Naive thymus-derived CD8-positive, alpha-beta T cell (primary cell): ENCODE measurements around the gene ADARB1. TPM values are rescaled to one million over a fixed set of nuclear protein-coding genes. Genes with fewer than 3 reads are reported as not detected.

Experiments used
- ATAC-seq, 2 donors: fragments of 150-1000 bp; cut with Tn5 transposase in 1 of 2; sonication (Bioruptor Pico), chemical (Tn5 transposase) in 1 of 2; 1 replicate in 1 of 2; 2 replicates in 1 of 2; pipeline ENCODE4 v1.10.0; 2021; ENCODE audit warnings: mild to moderate bottlenecking in 2 of 2, moderate library complexity in 2 of 2
- POLR2A ChIA-PET: fragments of 350-600 bp; sonication (Branson Sonifier 250); formaldehyde crosslinking; loops from one replicate; lab custom pipeline; 2021; ENCODE audit warnings: antibody characterized with exemption; lab: Charles Lee
- DNase-seq, 10 donors: peaks; one replicate each; pipeline versions ENCODE4 v3.0.0 to v3.0.0-alpha.2; 2020 to 2022
- H3K27ac Mint-ChIP-seq, 10 donors: one replicate each; pipeline ENCODE4 v1.8.0; 2020 to 2022; ENCODE audit warnings: mild to moderate bottlenecking in 10 of 10, mixed read lengths in 10 of 10, moderate library complexity in 4 of 10, inconsistent platforms in 1 of 10
- H3K27me3 Mint-ChIP-seq, 5 donors: one replicate each; pipeline ENCODE4 v1.8.0; 2021 to 2022; ENCODE audit warnings: mixed read lengths in 5 of 5
- H3K36me3 Mint-ChIP-seq, 3 donors: one replicate each; pipeline ENCODE4 v1.8.0; 2020 to 2022; ENCODE audit warnings: mixed read lengths in 3 of 3, mild to moderate bottlenecking in 2 of 3, inconsistent platforms in 1 of 3
- H3K4me1 Mint-ChIP-seq, 4 donors: one replicate each; pipeline ENCODE4 v1.8.0; 2021 to 2022; ENCODE audit warnings: mixed read lengths in 4 of 4
- H3K4me3 Mint-ChIP-seq, 10 donors: one replicate each; pipeline ENCODE4 v1.8.0; 2020 to 2022; ENCODE audit warnings: mild to moderate bottlenecking in 10 of 10, mixed read lengths in 10 of 10, moderate library complexity in 6 of 10, inconsistent platforms in 1 of 10
- H3K9me3 Mint-ChIP-seq, 9 donors: one replicate each; pipeline ENCODE4 v1.8.0; 2020 to 2022; ENCODE audit warnings: mixed read lengths in 9 of 9, mild to moderate bottlenecking in 3 of 9, inconsistent platforms in 1 of 9, moderate library complexity in 1 of 9
- polyA plus RNA-seq, 3 donors: library from polyadenylated mRNA; unstranded; fragments of 300-500 nt; fragmentation: Illumina TruSeq; gene quantifications; one replicate each; pipeline ENCODE4 v1.2.3, GENCODE V29; 2021
- total RNA-seq, 8 experiments: library from RNA in 2 of 8; stranded (reverse) in 2 of 8; gene quantifications; one replicate each; pipeline ENCODE4 v1.2.3 and lab custom pipeline; 2021 to 2026

Gene ADARB1
- total and polyA plus RNA-seq, 5 experiments from 2014 or later, result 2.9 to 36.9 (median 7.7) TPM

- peaks cover 0 to 9% (median 0%) of the 10 kb centered on the region in 3 donors for H3K36me3 Mint-ChIP-seq
- H3K4me1 Mint-ChIP-seq, result peaks cover 0 to 8% (median 1%) of the 10 kb centered on the region in 4 donors
- H3K4me3 Mint-ChIP-seq, result no peak overlapping the region
- DNase-seq, result no peak
- POLR2A ChIA-PET, result no interaction called here
- peaks cover under 1 to 14% (median 4%) of the 10 kb centered on the region in 9 donors for H3K9me3 Mint-ChIP-seq
- H3K27me3 Mint-ChIP-seq, result peaks cover 1 to 13% (median 10%) of the 10 kb centered on the region in 5 donors
- no peak for ATAC-seq
- peak overlapping the region in 3 of 10 donors; percentile 5 to 83 (median 30) for H3K27ac Mint-ChIP-seq
These were observed 32.3 kb upstream of the ADARB1 start for GRCh38 chr21:45041984-45042663.

GRCh38 chr21:45042664-45043161 lies 31.7 kb upstream of the ADARB1 start:
- Mint-ChIP-seq H3K4me1 (peaks cover 0 to 8% (median 1%) of the 10 kb centered on the region in 4 donors), H3K4me3 (no peak overlapping the region), H3K36me3 (peaks cover 0 to 14% (median 2%) of the 10 kb centered on the region in 3 donors), H3K27ac (no peak overlapping the region), H3K9me3 (peaks cover 5 to 18% (median 9%) of the 10 kb centered on the region in 9 donors), H3K27me3 (peaks cover 2 to 13% (median 10%) of the 10 kb centered on the region in 5 donors)
- DNase-seq (no peak), ATAC-seq (no peak)
- POLR2A ChIA-PET, result no interaction called here

DNA sequence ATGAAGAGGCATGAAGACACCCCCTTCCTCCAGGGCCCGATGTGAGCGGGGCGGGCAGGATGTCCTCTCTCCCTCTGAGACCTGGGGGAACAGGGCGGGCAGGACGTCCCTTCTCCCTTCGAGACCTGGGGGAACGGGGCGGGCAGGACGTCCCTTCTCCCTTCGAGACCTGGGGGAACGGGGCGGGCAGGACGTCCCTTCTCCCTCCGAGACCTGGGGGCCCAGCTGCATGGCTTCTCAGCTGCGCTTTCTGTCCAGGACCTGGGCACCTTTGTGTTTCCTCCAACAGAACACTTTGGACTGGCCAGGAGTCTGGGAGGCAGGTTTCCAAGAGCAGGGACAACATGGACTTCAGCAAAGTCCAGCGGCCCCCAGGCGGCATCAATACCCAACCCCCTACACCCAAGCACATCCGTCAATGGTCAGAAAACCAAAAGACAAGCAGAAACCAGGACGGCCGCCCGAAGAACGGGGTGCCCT lies 30.8 kb upstream of the ADARB1 start:
- H3K27me3 Mint-ChIP-seq, result peaks cover 2 to 13% (median 10%) of the 10 kb centered on the region in 5 donors

GRCh38 chr21:45045481-45045880 lies 28.9 kb upstream of the ADARB1 start:
- Mint-ChIP-seq H3K4me1 (peaks cover 0 to 6% (median 0%) of the 10 kb centered on the region in 4 donors), H3K9me3 (peaks cover 5 to 24% (median 10%) of the 10 kb centered on the region in 9 donors), H3K36me3 (peaks cover 0 to 14% (median 2%) of the 10 kb centered on the region in 3 donors), H3K27ac (no peak overlapping the region), H3K4me3 (no peak overlapping the region), H3K27me3 (peaks cover 1 to 13% (median 10%) of the 10 kb centered on the region in 5 donors)
- POLR2A ChIA-PET, result no interaction called here
- DNase-seq, result no peak
- no peak for ATAC-seq

More for the DNA sequence above, 30.8 kb upstream of the ADARB1 start:
- no peak for DNase-seq
- H3K4me1 Mint-ChIP-seq, result peaks cover 0 to 6% (median 1%) of the 10 kb centered on the region in 4 donors
- H3K9me3 Mint-ChIP-seq, result peaks cover 5 to 24% (median 10%) of the 10 kb centered on the region in 9 donors
- H3K27ac Mint-ChIP-seq, result no peak overlapping the region
- no peak for ATAC-seq
- POLR2A ChIA-PET, result no interaction called here
- H3K36me3 Mint-ChIP-seq, result peaks cover 0 to 14% (median 2%) of the 10 kb centered on the region in 3 donors
- H3K4me3 Mint-ChIP-seq, result no peak overlapping the region

DNA sequence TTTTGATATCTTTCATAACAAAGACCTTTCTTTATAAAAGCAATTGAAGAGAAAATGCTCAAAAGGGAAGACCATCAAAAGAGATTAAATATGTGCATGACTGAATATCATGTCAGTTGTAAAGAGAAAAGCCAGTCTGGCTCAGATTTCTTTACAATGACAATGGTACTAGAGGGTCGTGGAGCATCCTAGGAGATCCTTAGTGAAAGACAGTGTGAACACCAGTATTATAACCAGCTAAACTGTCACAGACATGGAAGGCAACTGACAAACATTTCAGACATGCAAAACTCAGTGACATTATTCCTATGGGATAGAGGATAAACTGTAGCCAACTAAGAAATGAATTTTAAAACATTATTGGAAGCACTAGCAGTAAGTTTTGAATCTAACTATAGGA lies 27.1 kb upstream of the ADARB1 start:
- H3K36me3 Mint-ChIP-seq, result peaks cover 0 to 14% (median 2%) of the 10 kb centered on the region in 3 donors
- no peak for DNase-seq
- H3K9me3 Mint-ChIP-seq, result peaks cover 5 to 24% (median 10%) of the 10 kb centered on the region in 9 donors
- peaks cover 0 to 2% (median 0%) of the 10 kb centered on the region in 4 donors for H3K4me1 Mint-ChIP-seq
- ATAC-seq, result no peak
- no peak overlapping the region for H3K4me3 Mint-ChIP-seq
- peaks cover 1 to 11% (median 6%) of the 10 kb centered on the region in 5 donors for H3K27me3 Mint-ChIP-seq
- POLR2A ChIA-PET, result no interaction called here
- no peak overlapping the region for H3K27ac Mint-ChIP-seq

DNA sequence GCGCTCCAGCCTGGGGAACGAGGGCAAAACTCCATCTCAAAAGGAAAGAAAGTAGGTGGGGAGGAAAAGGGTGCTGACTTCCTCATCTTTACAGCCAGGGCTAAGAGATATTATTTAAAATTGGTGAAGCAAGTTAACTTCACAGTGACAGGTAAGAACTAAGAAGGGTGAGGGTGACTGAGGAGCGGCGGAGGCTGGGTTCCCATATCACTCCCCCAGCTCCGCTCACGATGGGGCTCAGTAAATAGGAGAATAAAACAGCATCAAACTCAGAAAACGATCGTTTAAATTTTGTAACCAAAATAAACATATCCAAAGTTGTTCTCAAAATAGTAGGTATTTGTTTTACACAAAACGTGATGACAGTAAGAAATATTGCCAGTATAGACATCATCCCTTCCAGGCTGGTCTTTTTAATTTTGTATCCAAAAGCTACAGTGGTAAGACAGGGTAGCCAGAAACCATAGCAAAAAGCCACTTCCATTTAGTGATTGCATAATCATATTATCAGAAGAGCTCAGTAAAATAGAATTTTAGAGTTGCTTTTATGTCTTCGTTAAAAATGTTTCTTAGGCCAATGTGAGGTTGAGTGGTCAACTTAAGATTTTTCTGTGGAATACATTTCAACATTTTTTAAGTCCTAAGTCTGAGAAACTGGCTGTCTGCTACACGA lies 26.2 kb upstream of the ADARB1 start:
- no peaks in the 10 kb centered on the region for H3K4me1 Mint-ChIP-seq
- ATAC-seq (no peak), DNase-seq (no peak)
- POLR2A ChIA-PET, result no interaction called here
- H3K36me3 Mint-ChIP-seq, result peaks cover 0 to 14% (median 2%) of the 10 kb centered on the region in 3 donors
- peaks cover 5 to 24% (median 10%) of the 10 kb centered on the region in 9 donors for H3K9me3 Mint-ChIP-seq
- no peak overlapping the region for H3K27ac Mint-ChIP-seq
- H3K4me3 Mint-ChIP-seq, result peak overlapping the region in 1 of 10 donors; percentile 38
- peaks cover 3 to 12% (median 7%) of the 10 kb centered on the region in 5 donors for H3K27me3 Mint-ChIP-seq

DNA sequence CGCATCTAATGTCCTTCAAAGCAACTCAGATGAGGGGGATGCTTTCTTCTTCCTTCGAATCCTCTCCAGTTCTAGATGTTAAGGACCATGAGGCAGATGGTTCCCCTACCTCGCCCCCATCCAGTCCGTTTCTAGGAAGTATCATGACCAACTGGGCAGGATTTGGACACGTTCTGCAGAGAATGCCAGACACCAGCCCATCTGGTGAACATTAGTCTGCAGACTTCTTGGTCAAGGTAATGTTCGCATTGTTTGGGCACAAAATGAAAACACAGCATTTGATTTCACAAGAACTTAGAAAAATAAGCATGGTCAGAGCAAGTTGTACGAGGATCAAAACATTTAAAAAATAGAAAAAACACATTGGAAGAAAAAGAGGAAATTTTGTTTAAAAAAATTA lies 25.4 kb upstream of the ADARB1 start:
- POLR2A ChIA-PET, result no interaction called here
- Mint-ChIP-seq H3K27me3 (peaks cover 3 to 17% (median 12%) of the 10 kb centered on the region in 5 donors), H3K4me3 (no peak overlapping the region), H3K4me1 (no peaks in the 10 kb centered on the region), H3K27ac (no peak overlapping the region), H3K36me3 (peaks cover 0 to 14% (median 2%) of the 10 kb centered on the region in 3 donors), H3K9me3 (peaks cover 5 to 24% (median 10%) of the 10 kb centered on the region in 9 donors)
- DNase-seq, result no peak
- ATAC-seq, result no peak

DNA sequence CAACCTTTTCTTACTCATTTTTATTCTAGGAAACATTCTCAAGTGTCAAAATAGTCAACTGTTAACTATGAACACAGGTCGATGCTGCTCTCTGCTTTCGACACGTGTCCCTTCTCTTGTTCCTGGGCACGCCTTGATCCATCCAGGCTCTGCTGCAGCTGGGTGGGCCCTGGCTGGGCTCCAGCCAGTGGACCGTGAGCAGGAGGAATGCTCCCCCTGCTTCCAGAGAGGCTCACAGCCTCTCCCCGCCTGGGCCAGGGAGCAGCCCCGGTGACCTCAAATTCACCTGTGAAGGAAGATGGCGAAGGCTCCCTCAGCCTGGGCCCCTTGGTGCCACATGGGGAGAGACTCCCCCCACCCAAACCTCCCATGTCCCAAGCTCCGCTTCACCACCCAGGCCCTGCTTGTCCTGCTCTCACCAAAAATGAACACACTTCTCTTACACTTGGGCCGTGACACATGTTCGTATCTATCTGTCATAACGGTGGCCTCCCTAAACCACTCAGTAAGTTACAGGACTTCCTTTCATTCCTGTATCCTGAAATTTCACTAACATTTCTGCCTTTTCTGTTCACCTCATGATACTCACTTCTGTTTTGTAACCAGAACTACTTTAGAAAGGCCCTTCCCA lies 24.6 kb upstream of the ADARB1 start:
- POLR2A ChIA-PET, result no interaction called here
- no peak overlapping the region for H3K4me3 Mint-ChIP-seq
- peak overlapping the region in 1 of 10 donors; percentile 16 for H3K27ac Mint-ChIP-seq
- peaks cover 3 to 22% (median 14%) of the 10 kb centered on the region in 5 donors for H3K27me3 Mint-ChIP-seq
- H3K36me3 Mint-ChIP-seq, result peaks cover 0 to 14% (median 2%) of the 10 kb centered on the region in 3 donors
- H3K9me3 Mint-ChIP-seq, result peaks cover 5 to 24% (median 10%) of the 10 kb centered on the region in 9 donors
- DNase-seq (no peak), ATAC-seq (no peak)
- no peaks in the 10 kb centered on the region for H3K4me1 Mint-ChIP-seq

DNA sequence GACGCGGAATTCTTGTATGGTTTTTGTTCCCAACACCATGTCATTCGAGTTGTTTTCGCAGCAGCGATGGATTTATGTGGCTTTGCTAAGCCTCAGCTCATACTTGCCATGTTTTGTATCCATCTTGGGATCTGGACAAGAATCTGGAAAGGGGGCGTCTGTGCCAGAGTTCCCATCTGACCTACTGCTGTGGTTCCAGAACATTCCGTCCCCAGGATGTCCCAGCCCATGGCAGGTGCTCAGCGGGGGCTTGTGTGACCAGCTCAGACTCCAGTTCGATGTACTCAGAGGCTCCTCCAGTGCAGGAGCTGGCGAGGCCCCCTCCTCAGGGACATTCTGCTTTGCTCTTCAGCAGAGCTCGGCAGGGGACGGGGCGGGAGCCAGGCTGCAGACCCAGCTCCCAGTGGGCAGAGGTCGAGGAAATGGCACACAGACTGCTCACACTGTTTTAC lies 24.0 kb upstream of the ADARB1 start:
- POLR2A ChIA-PET, result no interaction called here
- Mint-ChIP-seq H3K27ac (no peak overlapping the region), H3K9me3 (peaks cover 5 to 24% (median 10%) of the 10 kb centered on the region in 9 donors), H3K4me3 (no peak overlapping the region), H3K27me3 (peaks cover 3 to 23% (median 15%) of the 10 kb centered on the region in 5 donors), H3K4me1 (no peaks in the 10 kb centered on the region), H3K36me3 (peaks cover 0 to 14% (median 2%) of the 10 kb centered on the region in 3 donors)
- ATAC-seq (no peak), DNase-seq (no peak)

DNA sequence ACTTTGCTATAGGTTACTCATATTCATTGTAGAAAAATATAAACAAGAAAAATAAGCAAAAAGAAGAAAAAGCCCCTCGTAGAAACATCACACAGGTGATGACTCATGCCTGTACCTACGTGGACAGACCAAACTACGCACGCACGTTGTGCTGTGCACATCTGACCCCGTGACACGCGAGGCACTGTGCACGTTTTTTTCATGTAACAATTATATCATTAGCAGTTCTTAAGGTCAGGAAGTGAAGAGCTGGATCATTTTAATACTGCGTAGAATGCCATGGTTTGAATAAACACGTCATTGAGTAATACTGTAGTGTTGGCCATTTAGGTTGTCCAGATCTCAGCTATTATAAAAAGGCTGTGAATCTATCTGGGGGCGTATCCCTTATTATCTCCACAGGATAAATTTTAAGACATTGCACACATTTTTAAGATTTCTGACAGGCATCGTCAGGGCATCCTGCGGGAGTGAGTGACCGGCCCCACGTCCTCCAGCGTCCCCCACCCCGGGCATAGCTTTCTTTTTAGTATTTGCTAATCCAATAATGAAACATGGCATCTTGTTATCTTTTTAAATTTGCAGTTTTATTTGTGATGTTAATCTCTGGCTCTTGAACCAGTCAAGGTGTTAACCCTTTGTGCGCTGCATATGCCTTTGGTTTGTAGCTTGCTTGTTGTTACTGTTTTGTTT lies 23.4 kb upstream of the ADARB1 start:
- Mint-ChIP-seq H3K9me3 (peaks cover 5 to 24% (median 10%) of the 10 kb centered on the region in 9 donors), H3K27me3 (peaks cover 3 to 26% (median 15%) of the 10 kb centered on the region in 5 donors), H3K27ac (peak overlapping the region in 1 of 10 donors; percentile 41), H3K36me3 (peaks cover 0 to 14% (median 2%) of the 10 kb centered on the region in 3 donors), H3K4me1 (no peaks in the 10 kb centered on the region), H3K4me3 (no peak overlapping the region)
- POLR2A ChIA-PET, result no interaction called here
- DNase-seq (no peak), ATAC-seq (no peak)

DNA sequence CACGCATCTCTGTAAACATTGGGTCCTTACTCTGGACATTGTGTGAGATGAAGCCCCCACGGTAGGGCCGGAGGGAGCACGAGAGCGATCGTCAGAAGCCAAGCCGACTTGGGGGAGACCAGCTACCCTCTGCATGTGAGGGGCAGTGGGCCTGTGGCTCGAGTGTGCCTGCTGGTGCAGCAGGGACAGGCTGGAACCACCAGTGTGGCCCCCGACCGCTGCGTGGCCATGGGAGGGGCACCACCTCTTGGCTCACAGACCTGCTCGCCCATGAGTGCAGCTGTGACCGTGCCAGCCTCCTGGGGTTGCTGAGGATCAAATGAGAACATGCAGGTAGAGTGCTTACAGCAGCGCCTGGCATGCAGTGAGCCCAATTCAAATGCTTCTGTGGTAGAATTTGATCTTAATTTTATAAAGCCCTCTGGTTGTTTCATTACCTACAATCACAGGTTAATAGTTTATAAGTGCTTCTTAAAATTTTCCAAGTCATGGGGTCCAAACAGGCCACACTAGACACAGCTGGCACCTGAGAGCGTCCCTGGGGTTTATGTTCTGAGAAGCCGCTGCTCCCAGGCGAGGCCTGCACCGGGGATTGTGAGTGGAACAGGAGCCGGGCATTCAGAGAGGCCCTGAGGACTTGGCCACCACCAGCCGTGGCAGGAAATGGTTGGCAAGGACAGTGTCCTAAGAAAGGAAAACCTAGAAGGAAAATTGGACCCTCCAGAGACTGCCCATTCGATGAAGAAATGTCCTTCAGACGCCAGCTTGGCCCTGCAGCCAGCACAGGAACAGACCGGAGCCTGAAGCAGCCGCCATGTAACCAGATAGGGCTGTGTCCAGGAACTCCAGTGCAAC lies 22.6 kb upstream of the ADARB1 start:
- Mint-ChIP-seq H3K36me3 (peaks cover 0 to 8% (median 2%) of the 10 kb centered on the region in 3 donors), H3K4me3 (no peak overlapping the region), H3K27ac (no peak overlapping the region), H3K4me1 (no peaks in the 10 kb centered on the region), H3K27me3 (peaks cover 6 to 34% (median 21%) of the 10 kb centered on the region in 5 donors), H3K9me3 (peaks cover 4 to 16% (median 6%) of the 10 kb centered on the region in 9 donors)
- DNase-seq (no peak), ATAC-seq (no peak)
- POLR2A ChIA-PET, result no interaction called here
